HG02885 (cell line): ENCODE data around the gene LRRC3.

Experiments used
- ATAC-seq: cut with Tn5 transposase; IDR thresholded peaks from one replicate; pipeline ENCODE4 v1.9.1; 2021; ENCODE audit warnings: mild to moderate bottlenecking; ENCODE audit not compliant: unreplicated experiment, poor library complexity

LRRC3 gene

GRCh38 chr21:44423312-44423821 lies 31.9 kb upstream of the LRRC3 start:
- no peak for ATAC-seq

- no peak for ATAC-seq
Observed at GRCh38 chr21:44423941-44424607, 31.2 kb upstream of the LRRC3 start.

- ATAC-seq = no peak
Observed at GRCh38 chr21:44424608-44425306, 30.6 kb upstream of the LRRC3 start.

GRCh38 chr21:44425307-44425894 lies 29.9 kb upstream of the LRRC3 start:
- no peak for ATAC-seq

- no peak for ATAC-seq
Observed at GRCh38 chr21:44425895-44426662, 29.2 kb upstream of the LRRC3 start.

- no peak for ATAC-seq
Observed at GRCh38 chr21:44426663-44427191, 28.6 kb upstream of the LRRC3 start.

- no peak for ATAC-seq
Observed at GRCh38 chr21:44427241-44428120, 27.8 kb upstream of the LRRC3 start.

GRCh38 chr21:44428281-44428960 lies 26.9 kb upstream of the LRRC3 start:
- no peak for ATAC-seq

- no peak for ATAC-seq
Observed at GRCh38 chr21:44429894-44430293, 25.4 kb upstream of the LRRC3 start.

GRCh38 chr21:44431300-44431699 lies 24.0 kb upstream of the LRRC3 start:
- ATAC-seq = no peak

- ATAC-seq = no peak
Observed at GRCh38 chr21:44432841-44433790, 22.2 kb upstream of the LRRC3 start.

- no peak for ATAC-seq
Observed at GRCh38 chr21:44433791-44434567, 21.3 kb upstream of the LRRC3 start.

- no peak for ATAC-seq
Observed at GRCh38 chr21:44434568-44434925, 20.8 kb upstream of the LRRC3 start.

- ATAC-seq = no peak
Observed at GRCh38 chr21:44434936-44435635, 20.2 kb upstream of the LRRC3 start.

- ATAC-seq = no peak
Observed at GRCh38 chr21:44436111-44436611, 19.1 kb upstream of the LRRC3 start.

- no peak for ATAC-seq
Observed at GRCh38 chr21:44436958-44437357, 18.4 kb upstream of the LRRC3 start.

GRCh38 chr21:44437371-44437695 lies 18.0 kb upstream of the LRRC3 start:
- no peak for ATAC-seq
